OCI-LY7 (cell line): ENCODE measurements around the gene SLCO4C1. TPM values are rescaled to one million over a fixed set of nuclear protein-coding genes. Genes with fewer than 3 reads are reported as not detected.

Experiments
- BruUV-seq: library from RNA; stranded (reverse); fragments of 400-500 nt; replicated peaks from 2 replicates; lab custom pipeline; 2021; lab: Mats Ljungman, UMichigan
- CTCF ChIA-PET: fragments of 300-600 bp; sonication (Branson Sonifier 250); formaldehyde crosslinking; loops from one replicate; lab custom pipeline; 2022; ENCODE audit warnings: antibody characterized with exemption; ENCODE audit not compliant: unreplicated experiment; lab: Charles Lee
- POLR2A ChIA-PET: fragments of 300-600 bp; sonication (Branson Sonifier 250); formaldehyde crosslinking; loops from one replicate; lab custom pipeline; 2022; ENCODE audit warnings: antibody characterized with exemption; lab: Charles Lee
- DNase-seq: peaks from one replicate; pipeline ENCODE4 v3.0.0-alpha.2; 2015; ENCODE audit warnings: low spot score
- H2AFZ ChIP-seq: fragments of 200-600 bp; sonication (generic), shearing (Covaris generic); 2 replicates; pipeline ENCODE4 v1.6.1; 2014; ENCODE audit warnings: mild to moderate bottlenecking, antibody characterized with exemption, low read length, moderate library complexity
- H3K27ac ChIP-seq: fragments of 200-600 bp; sonication (generic); 2 replicates; pipeline ENCODE4 v1.5.1; 2014; ENCODE audit warnings: mixed run types, low read depth, mild to moderate bottlenecking, moderate library complexity, low read length, inconsistent platforms; ENCODE audit not compliant: poor library complexity, severe bottlenecking
- H3K36me3 ChIP-seq: fragments of 200-600 bp; sonication (generic); 2 replicates; pipeline ENCODE4 v1.6.1; 2014; ENCODE audit warnings: mild to moderate bottlenecking, antibody characterized with exemption, low read length, moderate library complexity, mixed read lengths; ENCODE audit not compliant: insufficient read depth
- H3K4me1 ChIP-seq: fragments of 200-600 bp; sonication (generic); 2 replicates; pipeline ENCODE4 v1.5.1; 2014; ENCODE audit warnings: mild to moderate bottlenecking, low read length; ENCODE audit not compliant: insufficient read depth, poor library complexity, severe bottlenecking
- H3K4me2 ChIP-seq: fragments of 200-600 bp; sonication (generic); 2 replicates; pipeline ENCODE4 v1.6.1; 2014; ENCODE audit warnings: mild to moderate bottlenecking, low read length
- H3K4me3 ChIP-seq: fragments of 200-600 bp; sonication (generic); 2 replicates; pipeline ENCODE4 v1.5.1; 2014; ENCODE audit warnings: mild to moderate bottlenecking, low read depth, low read length; ENCODE audit not compliant: poor library complexity, severe bottlenecking
- H3K79me2 ChIP-seq: fragments of 200-600 bp; sonication (generic); 2 replicates; pipeline ENCODE4 v1.6.1; 2016; ENCODE audit warnings: low read depth, mild to moderate bottlenecking, low read length, moderate library complexity, mixed read lengths; ENCODE audit not compliant: insufficient read depth
- H3K9me2 ChIP-seq: fragments of 200-600 bp; sonication (generic); 2 replicates; pipeline ENCODE4 v1.6.1; 2016; ENCODE audit warnings: mild to moderate bottlenecking, low read length, mixed read lengths; ENCODE audit not compliant: insufficient read depth
- H3K9me3 ChIP-seq: fragments of 200-600 bp; sonication (generic); 2 replicates; pipeline ENCODE4 v1.6.1; 2014; ENCODE audit warnings: mild to moderate bottlenecking, mixed run types, low read length, mixed read lengths
- H4K20me1 ChIP-seq: fragments of 200-600 bp; sonication (generic); 2 replicates; pipeline ENCODE4 v1.6.1; 2014; ENCODE audit warnings: mild to moderate bottlenecking, antibody characterized with exemption, low read length, moderate library complexity, mixed read lengths; ENCODE audit not compliant: insufficient read depth
- CTCF ChIP-seq: fragments of 200-600 bp; sonication (generic); conservative IDR thresholded peaks from 2 replicates; pipeline ENCODE4 v1.5.1; 2014; ENCODE audit warnings: mild to moderate bottlenecking, antibody characterized with exemption, low read length, moderate library complexity, mixed read lengths
- EZH2phosphoT487 ChIP-seq: fragments of 200-600 bp; sonication (generic); IDR thresholded peaks from 2 replicates; pipeline ENCODE4 v1.6.1; 2018; ENCODE audit warnings: low read depth, borderline replicate concordance, mild to moderate bottlenecking, mixed run types, antibody characterized with exemption, low read length, moderate library complexity, mixed read lengths
- intact Hi-C: fragments of 100-400 bp; cut with micrococcal nuclease; formaldehyde crosslinking; loops from one replicate; pipeline ENCODE4 v1.10.0; 2022; ENCODE audit not compliant: unreplicated experiment
- total RNA-seq, 2 experiments: library from RNA; depleted of rRNA in 1 of 2; stranded (reverse); fragments of >200 nt in 1 of 2; shearing (Covaris generic) in 1 of 2; gene quantifications; 2 replicates each; pipeline ENCODE4 v1.2.3, GENCODE V29; 2014 to 2022

The SLCO4C1 gene
- total RNA-seq, 2 experiments from 2014 or later: not detected

- H3K79me2 ChIP-seq: no peaks in the 10 kb centered on the region
- intact Hi-C loops: no loop called here
- H3K9me3 ChIP-seq: no peaks in the 10 kb centered on the region
- no peaks in the 10 kb centered on the region for H4K20me1 ChIP-seq
- H3K4me3 ChIP-seq: no peak overlapping the region
- no peak overlapping the region for H3K27ac ChIP-seq
- no peaks in the 10 kb centered on the region for H3K4me1 ChIP-seq
- CTCF ChIA-PET: no interaction called here
- no peaks in the 10 kb centered on the region for H3K36me3 ChIP-seq
- no peaks in the 10 kb centered on the region for H3K9me2 ChIP-seq
- BruUV-seq: no TSS peak
- POLR2A ChIA-PET: no interaction called here
- no peak overlapping the region for H2AFZ ChIP-seq
- no peak for TF ChIP-seq CTCF
- no peak for TF ChIP-seq EZH2phosphoT487
- DNase-seq: no peak
- no peak overlapping the region for H3K4me2 ChIP-seq
Observed at GRCh38 chr5:102309586-102309985, 13.5 kb upstream of the SLCO4C1 start.

GRCh38 chr5:102307232-102307631 lies 11.1 kb upstream of the SLCO4C1 start:
- no peaks in the 10 kb centered on the region for H3K4me1 ChIP-seq
- H3K9me2 ChIP-seq: no peaks in the 10 kb centered on the region
- intact Hi-C loops: no loop called here
- CTCF ChIA-PET: no interaction called here
- H3K9me3 ChIP-seq: no peaks in the 10 kb centered on the region
- H3K27ac ChIP-seq: no peak overlapping the region
- H3K4me2 ChIP-seq: no peak overlapping the region
- DNase-seq: no peak
- H4K20me1 ChIP-seq: no peaks in the 10 kb centered on the region
- TF ChIP-seq EZH2phosphoT487 (no peak), CTCF (no peak)
- H3K79me2 ChIP-seq: no peaks in the 10 kb centered on the region
- POLR2A ChIA-PET: no interaction called here
- no peak overlapping the region for H2AFZ ChIP-seq
- BruUV-seq: no TSS peak
- H3K36me3 ChIP-seq: no peaks in the 10 kb centered on the region
- no peak overlapping the region for H3K4me3 ChIP-seq

- no TSS peak for BruUV-seq
- no peak for DNase-seq
- intact Hi-C loops: no loop called here
- no peak for TF ChIP-seq CTCF
- TF ChIP-seq EZH2phosphoT487: no peak
- no peaks in the 10 kb centered on the region for H3K9me3 ChIP-seq
- POLR2A ChIA-PET: no interaction called here
- no peaks in the 10 kb centered on the region for H3K79me2 ChIP-seq
- no peak overlapping the region for H3K4me2 ChIP-seq
- no peaks in the 10 kb centered on the region for H4K20me1 ChIP-seq
- no peak overlapping the region for H3K27ac ChIP-seq
- H3K4me3 ChIP-seq: no peak overlapping the region
- CTCF ChIA-PET: no interaction called here
- no peak overlapping the region for H2AFZ ChIP-seq
- H3K4me1 ChIP-seq: no peaks in the 10 kb centered on the region
- no peaks in the 10 kb centered on the region for H3K36me3 ChIP-seq
- H3K9me2 ChIP-seq: no peaks in the 10 kb centered on the region
Observed at GRCh38 chr5:102306121-102306520, 10.0 kb upstream of the SLCO4C1 start.
